IMR-90 (cell line): ENCODE data around the gene BZW2. TPM values are rescaled to one million over a fixed set of nuclear protein-coding genes. Genes with fewer than 3 reads are reported as not detected.

ENCODE experiments used
- ATAC-seq: fragments of 200-7000 bp; cut with Tn5 transposase; 2 replicates; pipeline ENCODE4 v1.9.1; 2020; ENCODE audit warnings: low read depth, mild to moderate bottlenecking, moderate library complexity
- BruUV-seq: library from RNA; stranded (reverse); fragments of 400-500 nt; replicated peaks from 2 replicates; lab custom pipeline; 2021; lab: Mats Ljungman, UMichigan
- CTCF ChIA-PET: fragments of 300-600 bp; formaldehyde crosslinking; extraction: SDS; loops from one replicate; lab custom pipeline; 2021; ENCODE audit warnings: antibody characterized with exemption; lab: Yijun Ruan, JAX
- POLR2A ChIA-PET: fragments of 300-600 bp; sonication (Branson Sonifier 250); formaldehyde crosslinking; loops from one replicate; lab custom pipeline; 2022; ENCODE audit warnings: antibody characterized with exemption; ENCODE audit not compliant: unreplicated experiment; lab: Charles Lee
- DNase-seq: peaks from one replicate; pipeline ENCODE4 v3.0.0; 2013
- H2AFZ ChIP-seq: replicated peaks from 2 replicates; pipeline ENCODE3; 2013; ENCODE audit warnings: low read length, mild to moderate bottlenecking; ENCODE audit not compliant: poor library complexity
- H2AK5ac ChIP-seq: 2 replicates; pipeline ENCODE4 v1.6.1; 2013; ENCODE audit warnings: low read depth, low read length, inconsistent platforms
- H2AK9ac ChIP-seq: replicated peaks from 2 replicates; pipeline ENCODE3; 2013; ENCODE audit warnings: mild to moderate bottlenecking, low read depth, low read length, moderate library complexity; ENCODE audit not compliant: poor library complexity
- H2BK120ac ChIP-seq: 2 replicates; pipeline ENCODE4 v1.6.1; 2013; ENCODE audit warnings: low read depth, low read length, inconsistent platforms
- H2BK15ac ChIP-seq: 3 replicates; pipeline ENCODE4 v1.6.1; 2013; ENCODE audit warnings: low read depth, low read length, inconsistent platforms
- H2BK20ac ChIP-seq: 2 replicates; pipeline ENCODE4 v1.6.1; 2013; ENCODE audit warnings: low read depth, mild to moderate bottlenecking, inconsistent platforms, low read length, moderate library complexity
- H2BK5ac ChIP-seq: 2 replicates; pipeline ENCODE4 v1.6.1; 2013; ENCODE audit warnings: mild to moderate bottlenecking, low read depth, low read length, inconsistent platforms; ENCODE audit not compliant: poor library complexity, severe bottlenecking
- H3K14ac ChIP-seq: replicated peaks from 2 replicates; pipeline ENCODE4 v1.6.1; 2013; ENCODE audit warnings: low read depth, low read length, inconsistent platforms
- H3K18ac ChIP-seq: 2 replicates; pipeline ENCODE4 v1.6.1; 2013; ENCODE audit warnings: low read depth, low read length, control low read depth
- H3K23ac ChIP-seq: 2 replicates; pipeline ENCODE4 v1.6.1; 2013; ENCODE audit warnings: low read depth, low read length, inconsistent platforms
- H3K27ac ChIP-seq: 2 replicates; pipeline ENCODE4 v1.5.1; 2013; ENCODE audit warnings: mild to moderate bottlenecking, control low read depth, low read length; ENCODE audit not compliant: insufficient read depth
- H3K27me3 ChIP-seq: 2 replicates; pipeline ENCODE4 v1.6.1; 2013; ENCODE audit warnings: low read length; ENCODE audit not compliant: control insufficient read depth, insufficient read depth
- H3K36me3 ChIP-seq: 2 replicates; pipeline ENCODE4 v1.6.1; 2013; ENCODE audit warnings: low read length, mixed read lengths; ENCODE audit not compliant: control insufficient read depth, insufficient read depth
- H3K4ac ChIP-seq: 2 replicates; pipeline ENCODE4 v1.6.1; 2013; ENCODE audit warnings: low read depth, low read length, inconsistent platforms
- H3K4me1 ChIP-seq: 2 replicates; pipeline ENCODE4 v1.6.1; 2013; ENCODE audit warnings: low read length, mixed read lengths; ENCODE audit not compliant: control insufficient read depth, insufficient read depth
- H3K4me2 ChIP-seq: 2 replicates; pipeline ENCODE4 v1.6.1; 2013; ENCODE audit warnings: low read depth, mild to moderate bottlenecking, control low read depth, low read length, moderate library complexity
- H3K4me3 ChIP-seq: 2 replicates; pipeline ENCODE4 v1.5.1; 2013; ENCODE audit warnings: low read depth, mild to moderate bottlenecking, control low read depth, low read length, moderate library complexity; ENCODE audit not compliant: insufficient read depth
- H3K56ac ChIP-seq: 2 replicates; pipeline ENCODE4 v1.6.1; 2013; ENCODE audit warnings: low read length, inconsistent platforms; ENCODE audit not compliant: insufficient read depth; ENCODE audit errors: extremely low read depth
- H3K79me1 ChIP-seq, 2 experiments: 2 replicates each; pipeline ENCODE4 v1.6.1; 2013; ENCODE audit warnings: low read length in 2 of 2, inconsistent platforms in 1 of 2, low read depth in 1 of 2
- H3K9ac ChIP-seq: 2 replicates; pipeline ENCODE4 v1.6.1; 2013; ENCODE audit warnings: low read depth, low read length, control low read depth
- H3K9me1 ChIP-seq: 2 replicates; pipeline ENCODE4 v1.6.1; 2013; ENCODE audit warnings: low read length, inconsistent platforms; ENCODE audit not compliant: insufficient read depth
- H3K9me3 ChIP-seq: 2 replicates; pipeline ENCODE4 v1.6.1; 2013; ENCODE audit warnings: low read length; ENCODE audit not compliant: control insufficient read depth, insufficient read depth
- H4K20me1 ChIP-seq: 2 replicates; pipeline ENCODE4 v1.6.1; 2013; ENCODE audit warnings: low read length, inconsistent platforms; ENCODE audit not compliant: insufficient read depth
- H4K5ac ChIP-seq: 2 replicates; pipeline ENCODE4 v1.6.1; 2013; ENCODE audit warnings: mild to moderate bottlenecking, low read depth, low read length, control low read depth
- H4K8ac ChIP-seq, 2 experiments: 2 replicates each; pipeline ENCODE4 v1.6.1; 2013; ENCODE audit warnings: low read depth in 2 of 2, low read length in 2 of 2, control low read depth in 1 of 2, inconsistent platforms in 1 of 2
- H4K91ac ChIP-seq: 2 replicates; pipeline ENCODE4 v1.6.1; 2013; ENCODE audit warnings: low read depth, low read length, inconsistent platforms; ENCODE audit not compliant: insufficient read depth
- BHLHE40 ChIP-seq: fragments of 150-350 bp; IDR thresholded peaks from 2 replicates; pipeline ENCODE4 v1.6.1; 2016; ENCODE audit warnings: mild to moderate bottlenecking, low read depth, low read length
- CEBPB ChIP-seq: IDR thresholded peaks from 2 replicates; pipeline ENCODE4 v1.6.1; 2012; ENCODE audit warnings: low read depth, low read length, improper control_type of control experiment
- CHD1 ChIP-seq: IDR thresholded peaks from 2 replicates; pipeline ENCODE4 v1.6.1; 2012; ENCODE audit warnings: low read depth, low read length, improper control_type of control experiment
- FOS ChIP-seq: fragments of 150-350 bp; IDR thresholded peaks from 2 replicates; pipeline ENCODE4 v1.6.1; 2016; ENCODE audit warnings: low read depth, low read length
- MAFK ChIP-seq: IDR thresholded peaks from 2 replicates; pipeline ENCODE4 v1.6.1; 2012; ENCODE audit warnings: low read depth, low read length, improper control_type of control experiment
- NFE2L2 ChIP-seq: fragments of 150-350 bp; IDR thresholded peaks from 2 replicates; pipeline ENCODE4 v1.6.1; 2016; ENCODE audit warnings: low read depth, mild to moderate bottlenecking, low read length
- RAD21 ChIP-seq: IDR thresholded peaks from 2 replicates; pipeline ENCODE4 v1.6.1; 2012; ENCODE audit warnings: low read length, improper control_type of control experiment
- RFX5 ChIP-seq: IDR thresholded peaks from 2 replicates; pipeline ENCODE4 v1.8.0; 2012; ENCODE audit warnings: low read depth, mild to moderate bottlenecking, low read length, moderate library complexity
- SMC3 ChIP-seq: fragments of 150-350 bp; IDR thresholded peaks from 2 replicates; pipeline ENCODE4 v1.6.1; 2016; ENCODE audit warnings: low read depth, mild to moderate bottlenecking, antibody characterized with exemption, low read length, moderate library complexity
- WGBS, 2 experiments: methylation state at CpG; one replicate each; pipeline versions ENCODE4 v1.1.5 to v1.1.7; 2013; ENCODE audit warnings: missing lambda C conversion rate in 2 of 2; ENCODE audit not compliant: insufficient read length in 1 of 2; ENCODE audit errors: extremely low coverage in 2 of 2; 5-methylcytosine and 5-hydroxymethylcytosine counted together
- dilution Hi-C: fragments of 300-500 bp; cut with HindIII; formaldehyde crosslinking; loops from one replicate; pipeline ENCODE4 v1.14.3; 2018; ENCODE audit warnings: low sequenced_read_pairs; ENCODE audit not compliant: unreplicated experiment
- in situ Hi-C: fragments of 300-500 bp; cut with MboI; formaldehyde crosslinking; loops from 3 replicates; pipeline ENCODE4 v1.14.3; 2019; ENCODE audit warnings: low sequenced_read_pairs, inconsistent platforms, mixed read lengths
- intact Hi-C: fragments of 100-400 bp; cut with micrococcal nuclease; formaldehyde crosslinking; loops from 2 replicates; pipeline ENCODE4 v1.10.0; 2022
- polyA plus RNA-seq, 3 experiments: library from polyadenylated mRNA; depleted of rRNA; stranded (reverse); fragments of >200 nt; gene quantifications; 2 replicates each; pipeline ENCODE4 v1.2.3, GENCODE V29; 2012; ENCODE audit warnings: low replicate concordance in 1 of 3
- total RNA-seq: library from RNA; depleted of rRNA; stranded (reverse); fragments of >200 nt; gene quantifications from 2 replicates; pipeline ENCODE4 v1.2.3, GENCODE V29; 2012
- TF ChIP-seq, protein P1 (sequence below): fragments of 150-350 bp; IDR thresholded peaks from 2 replicates; pipeline ENCODE4 v1.6.1; 2016; ENCODE audit warnings: low read depth, mild to moderate bottlenecking, low read length, moderate library complexity, borderline replicate concordance

The BZW2 gene
- total and polyA plus RNA-seq, 2 of the 4 experiments (the other 2 are of a cell fraction): 58.1 to 92.9 TPM

DNA sequence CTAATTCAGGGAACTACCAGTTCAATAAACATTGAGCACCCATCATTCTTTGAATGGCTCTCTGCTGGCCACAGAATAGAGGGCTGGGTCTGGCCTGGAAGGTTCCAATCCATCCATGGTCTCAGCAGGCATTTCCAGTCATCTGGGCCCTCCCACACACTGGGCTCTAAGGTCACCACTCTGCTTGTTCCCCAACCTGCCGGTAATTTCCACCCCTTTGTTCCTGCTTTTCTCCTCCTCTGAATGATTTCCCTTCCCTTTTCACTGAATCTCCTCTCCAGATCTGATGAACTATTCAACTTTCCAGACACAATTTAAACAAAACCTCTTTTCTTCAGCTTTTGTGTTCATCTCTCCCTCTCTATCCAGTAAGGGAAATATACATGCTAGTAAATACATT, 2.6 kb downstream of the BZW2 start:
- no peak overlapping the region; a peak in 1 of 4 replicates for H4K8ac ChIP-seq
- WGBS, 2 experiments: 43% methylated on average over 1 of the region's 1 CpG; no CpG with 5 or more reads in 1 of the 2 experiments
- H2BK5ac ChIP-seq: no peak overlapping the region
- H3K27me3 ChIP-seq: no peaks in the 10 kb centered on the region
- ATAC-seq: no peak
- H2BK15ac ChIP-seq: no peak overlapping the region
- peaks cover 27 to 72% of the 10 kb centered on the region in 2 experiments for H3K79me1 ChIP-seq
- no peaks in the 10 kb centered on the region for H3K36me3 ChIP-seq
- no peak overlapping the region for H4K91ac ChIP-seq
- in situ Hi-C loops: no loop called here
- H3K9me3 ChIP-seq: no peaks in the 10 kb centered on the region
- no peak overlapping the region for H3K18ac ChIP-seq
- TF ChIP-seq BHLHE40: no peak
- TF ChIP-seq RAD21: no peak
- TF ChIP-seq RFX5: no peak
- TF ChIP-seq SMC3: no peak
- no peak for TF ChIP-seq MAFK
- no peak for TF ChIP-seq NFE2L2
- TF ChIP-seq FOS: no peak
- no peak for TF ChIP-seq CEBPB
- no peak for TF ChIP-seq CHD1
- TF ChIP-seq, protein P1, sequence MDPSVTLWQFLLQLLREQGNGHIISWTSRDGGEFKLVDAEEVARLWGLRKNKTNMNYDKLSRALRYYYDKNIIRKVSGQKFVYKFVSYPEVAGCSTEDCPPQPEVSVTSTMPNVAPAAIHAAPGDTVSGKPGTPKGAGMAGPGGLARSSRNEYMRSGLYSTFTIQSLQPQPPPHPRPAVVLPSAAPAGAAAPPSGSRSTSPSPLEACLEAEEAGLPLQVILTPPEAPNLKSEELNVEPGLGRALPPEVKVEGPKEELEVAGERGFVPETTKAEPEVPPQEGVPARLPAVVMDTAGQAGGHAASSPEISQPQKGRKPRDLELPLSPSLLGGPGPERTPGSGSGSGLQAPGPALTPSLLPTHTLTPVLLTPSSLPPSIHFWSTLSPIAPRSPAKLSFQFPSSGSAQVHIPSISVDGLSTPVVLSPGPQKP: no peak
- intact Hi-C loops: loop anchor here (5.0 kb wide), 2 partner anchors 154 to 269 kb away; partner anchors contain the start of gene AGR2
- H3K9ac ChIP-seq: no peak overlapping the region
- H3K4me2 ChIP-seq: peak overlapping the region; percentile 19; the same call in 1 of the 2 replicates
- H3K56ac ChIP-seq: no peak overlapping the region
- no TSS peak for BruUV-seq
- H2BK20ac ChIP-seq: no peak overlapping the region
- dilution Hi-C loops: no loop called here
- ChIA-PET POLR2A (interaction anchor here (0.6 kb wide), 1 partner anchor 642 kb away, joined by 3 read pairs; no protein-coding TSS in a partner anchor), CTCF (no interaction called here)
- H3K4me3 ChIP-seq: no peak overlapping the region
- H3K4ac ChIP-seq: no peak overlapping the region
- peaks cover 8% of the 10 kb centered on the region for H3K4me1 ChIP-seq
- peaks cover 18% of the 10 kb centered on the region; the same call in 1 of the 2 replicates for H4K20me1 ChIP-seq
- H3K9me1 ChIP-seq: peaks cover 14% of the 10 kb centered on the region
- H4K5ac ChIP-seq: no peak overlapping the region
- no peak overlapping the region for H2AFZ ChIP-seq
- no peak overlapping the region for H2AK9ac ChIP-seq
- no peak for DNase-seq
- no peak overlapping the region for H3K14ac ChIP-seq
- peak overlapping the region; percentile 0; the same call in 1 of the 2 replicates for H2AK5ac ChIP-seq
- H3K23ac ChIP-seq: no peak overlapping the region
- H2BK120ac ChIP-seq: no peak overlapping the region
- H3K27ac ChIP-seq: no peak overlapping the region
